ENCODE results near the gene KCTD11. TPM values are rescaled to one million over a fixed set of nuclear protein-coding genes. Genes with fewer than 3 reads are reported as not detected.

KCTD11 gene
- total and polyA plus RNA-seq, 2 experiments from 2014 or later: 2.2 to 7.7 TPM

- TF ChIP-seq ETS1 (IDR thresholded peaks at IDR 0.05) (no peak), STAT1 (IDR thresholded peaks at IDR 0.05; ENCODE audit: unreplicated experiment) (no peak), POLR2AphosphoS5 (IDR thresholded peaks at IDR 0.05; ENCODE audit: low read depth) (no peak), EZH2 (IDR thresholded peaks at IDR 0.05; ENCODE audit: low read depth, unreplicated experiment) (no peak), CREB1 (CRISPR knock-in tag; IDR thresholded peaks at IDR 0.05; ENCODE audit: low read depth) (no peak), NANOG (IDR thresholded peaks at IDR 0.05; ENCODE audit: borderline replicate concordance) (no peak), JUNB (IDR thresholded peaks at IDR 0.05; ENCODE audit: unreplicated experiment) (no peak), ZNF331 (CRISPR knock-in tag; IDR thresholded peaks at IDR 0.05; ENCODE audit: low read depth) (no peak), ZNF114 (CRISPR knock-in tag; IDR thresholded peaks at IDR 0.05) (no peak)
- TF ChIP-seq, protein P1, sequence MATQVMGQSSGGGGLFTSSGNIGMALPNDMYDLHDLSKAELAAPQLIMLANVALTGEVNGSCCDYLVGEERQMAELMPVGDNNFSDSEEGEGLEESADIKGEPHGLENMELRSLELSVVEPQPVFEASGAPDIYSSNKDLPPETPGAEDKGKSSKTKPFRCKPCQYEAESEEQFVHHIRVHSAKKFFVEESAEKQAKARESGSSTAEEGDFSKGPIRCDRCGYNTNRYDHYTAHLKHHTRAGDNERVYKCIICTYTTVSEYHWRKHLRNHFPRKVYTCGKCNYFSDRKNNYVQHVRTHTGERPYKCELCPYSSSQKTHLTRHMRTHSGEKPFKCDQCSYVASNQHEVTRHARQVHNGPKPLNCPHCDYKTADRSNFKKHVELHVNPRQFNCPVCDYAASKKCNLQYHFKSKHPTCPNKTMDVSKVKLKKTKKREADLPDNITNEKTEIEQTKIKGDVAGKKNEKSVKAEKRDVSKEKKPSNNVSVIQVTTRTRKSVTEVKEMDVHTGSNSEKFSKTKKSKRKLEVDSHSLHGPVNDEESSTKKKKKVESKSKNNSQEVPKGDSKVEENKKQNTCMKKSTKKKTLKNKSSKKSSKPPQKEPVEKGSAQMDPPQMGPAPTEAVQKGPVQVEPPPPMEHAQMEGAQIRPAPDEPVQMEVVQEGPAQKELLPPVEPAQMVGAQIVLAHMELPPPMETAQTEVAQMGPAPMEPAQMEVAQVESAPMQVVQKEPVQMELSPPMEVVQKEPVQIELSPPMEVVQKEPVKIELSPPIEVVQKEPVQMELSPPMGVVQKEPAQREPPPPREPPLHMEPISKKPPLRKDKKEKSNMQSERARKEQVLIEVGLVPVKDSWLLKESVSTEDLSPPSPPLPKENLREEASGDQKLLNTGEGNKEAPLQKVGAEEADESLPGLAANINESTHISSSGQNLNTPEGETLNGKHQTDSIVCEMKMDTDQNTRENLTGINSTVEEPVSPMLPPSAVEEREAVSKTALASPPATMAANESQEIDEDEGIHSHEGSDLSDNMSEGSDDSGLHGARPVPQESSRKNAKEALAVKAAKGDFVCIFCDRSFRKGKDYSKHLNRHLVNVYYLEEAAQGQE (IDR thresholded peaks at IDR 0.05; ENCODE audit: unreplicated experiment): no peak
Observed at GRCh38 chr17:7396147-7396546, 44.2 kb downstream of the KCTD11 start (continued).

GRCh38 chr17:7398612-7399011 lies 46.6 kb downstream of the KCTD11 start:
- Mint-ChIP-seq H3K9me3 (no peaks in the 10 kb centered on the region), H3K27ac (no peak overlapping the region), H3K36me3 (ENCODE audit: low read depth) (peaks cover 8% of the 10 kb centered on the region; the same call in 2 of the 3 replicates), H3K4me3 (no peak overlapping the region), H3K27me3 (ENCODE audit: insufficient read depth, low read depth, poor library complexity) (peaks cover 6% of the 10 kb centered on the region), H3K4me1 (peaks cover 9% of the 10 kb centered on the region)
- TF ChIP-seq ZNF331 (CRISPR knock-in tag; IDR thresholded peaks at IDR 0.05; ENCODE audit: low read depth): no peak
- Histone ChIP-seq H4K20me1 (replicated peaks; ENCODE audit: insufficient read depth) (peaks cover 12% of the 10 kb centered on the region; the same call in 1 of the 2 replicates), H2AFZ (no peak overlapping the region), H3K79me2 (replicated peaks; ENCODE audit: insufficient read depth) (peaks cover 6% of the 10 kb centered on the region), H3K36me3 (ENCODE audit: insufficient read depth) (peaks cover 3% of the 10 kb centered on the region; the same call in 1 of the 2 replicates), H3K27me3 (ENCODE audit: insufficient read depth) (no peaks in the 10 kb centered on the region), H3K4me2 (no peak overlapping the region), H3K4me3 (no peak overlapping the region), H3K27ac (ENCODE audit: low read depth) (no peak overlapping the region), H3K4me1 (ENCODE audit: insufficient read depth) (peaks cover 6% of the 10 kb centered on the region), H3K9me2 (ENCODE audit: insufficient read depth) (no peaks in the 10 kb centered on the region), H3F3A (replicated peaks; ENCODE audit: low read depth) (peaks cover 23% of the 10 kb centered on the region)
- DNase-seq (ENCODE audit: low spot score) (no peak), ATAC-seq (no peak)
